Urinary bladder (tissue), 4 donors: Measurements from ENCODE around the gene THSD7B. TPM values are rescaled to one million over a fixed set of nuclear protein-coding genes. Genes with fewer than 3 reads are reported as not detected.
"Not testable (repeated sequence)": the region's sequence is repeated elsewhere in the genome, so short reads cannot be mapped to it uniquely, and the experiment has no call there.

Experiments used
- DNase-seq: peaks from one replicate; pipeline ENCODE4 v3.0.0-alpha.2; 2015; ENCODE audit errors: extremely low spot score
- H3K27ac ChIP-seq: one replicate; pipeline ENCODE4 v1.5.1; 2013; ENCODE audit warnings: low read depth, mild to moderate bottlenecking, moderate library complexity
- H3K36me3 ChIP-seq: one replicate; pipeline ENCODE4 v1.6.1; 2013; ENCODE audit warnings: mild to moderate bottlenecking, moderate library complexity; ENCODE audit not compliant: insufficient read depth
- H3K4me1 ChIP-seq: one replicate; pipeline ENCODE4 v1.6.1; 2013; ENCODE audit warnings: mild to moderate bottlenecking, moderate library complexity; ENCODE audit not compliant: insufficient read depth
- H3K4me3 ChIP-seq: one replicate; pipeline ENCODE4 v1.5.1; 2013; ENCODE audit warnings: low read depth, low read length
- WGBS: extraction: QIAGEN DNeasy Blood & Tissue Kit; methylation state at CpG from one replicate; pipeline ENCODE4 v1.1.7; 2013; 5-methylcytosine and 5-hydroxymethylcytosine counted together
- polyA plus RNA-seq: library from polyadenylated mRNA; stranded (reverse); fragments of 200-250 nt; gene quantifications from one replicate; pipeline ENCODE4 v1.2.3, GENCODE V29; 2013
- total RNA-seq: library from RNA; depleted of rRNA; stranded (reverse); fragments of >200 nt; gene quantifications from one replicate; pipeline ENCODE4 v1.2.3, GENCODE V29; 2014
- donor health status: healthy with polysubstance abuse.
- donor health status: healthy.

Gene THSD7B
- total and polyA plus RNA-seq, 2 donors: 0.11 to 4.0 TPM

DNA sequence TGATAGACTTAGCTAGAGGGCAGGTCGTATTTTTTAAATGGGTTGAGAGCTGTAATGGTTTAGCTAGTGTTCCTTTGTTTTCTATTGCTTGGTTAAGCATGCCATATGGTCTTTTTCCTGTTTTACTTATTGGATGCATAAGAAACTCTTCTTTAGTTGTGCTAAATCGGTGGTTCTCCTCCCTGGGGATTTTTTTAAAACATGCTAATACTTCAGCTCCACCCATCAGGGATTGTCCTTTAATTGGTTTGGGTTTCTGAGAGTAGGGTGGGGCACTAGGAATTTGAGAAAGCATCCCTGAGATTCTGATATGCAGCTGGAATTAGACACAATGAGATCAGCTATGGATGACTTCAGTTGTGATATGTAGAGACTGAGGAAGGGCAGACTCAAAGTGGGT lies 497.2 kb downstream of the THSD7B start:
- Histone ChIP-seq H3K4me1 (no peaks in the 10 kb centered on the region), H3K36me3 (no peaks in the 10 kb centered on the region), H3K4me3 (no peak overlapping the region), H3K27ac (no peak overlapping the region)
- DNase-seq: no peak
- 23% methylated on average over 2 of the region's 2 CpGs for WGBS

- Histone ChIP-seq H3K36me3 (no peaks in the 10 kb centered on the region), H3K4me1 (no peaks in the 10 kb centered on the region), H3K4me3 (no peak overlapping the region), H3K27ac (no peak overlapping the region)
- 58% methylated on average over 4 of the region's 4 CpGs for WGBS
- no peak for DNase-seq
Observed at GRCh38 chr2:137287913-137288639, 522.7 kb downstream of the THSD7B start.

DNA sequence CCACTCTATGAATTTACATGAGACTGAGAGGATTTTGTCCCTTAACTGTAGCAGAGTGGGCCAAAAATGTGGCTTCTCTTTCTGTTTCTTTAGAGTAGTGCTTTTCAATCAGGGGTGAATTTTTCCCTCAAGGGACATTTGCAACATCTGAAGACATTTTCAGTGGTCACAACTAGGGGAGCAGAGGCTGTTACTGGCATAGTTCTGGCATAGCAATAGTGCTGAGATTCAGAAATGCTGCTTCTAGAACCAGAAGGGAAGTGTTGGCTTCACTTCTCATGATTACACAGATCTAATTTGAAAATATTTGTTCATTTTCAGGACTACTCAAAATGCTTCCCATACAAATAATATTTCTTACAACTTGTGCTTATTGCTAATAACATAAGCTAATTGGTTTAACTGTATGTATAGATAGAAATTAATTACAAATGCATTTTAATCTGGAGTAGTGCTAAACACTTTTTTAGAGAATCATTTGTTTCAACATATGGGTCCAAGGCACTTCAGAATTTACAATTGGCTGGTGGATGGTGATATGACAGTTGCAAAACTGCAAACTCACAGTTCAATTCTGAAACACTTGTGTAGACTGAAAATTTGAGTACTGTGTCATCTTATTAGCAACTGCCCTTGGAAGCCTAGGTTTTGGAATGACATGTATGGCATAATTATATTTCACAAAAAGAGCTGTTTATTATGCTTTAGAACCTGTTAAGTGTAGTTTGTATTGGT lies 526.7 kb downstream of the THSD7B start:
- Histone ChIP-seq H3K4me1 (no peaks in the 10 kb centered on the region), H3K4me3 (no peak overlapping the region), H3K27ac (no peak overlapping the region), H3K36me3 (no peaks in the 10 kb centered on the region)
- DNase-seq: no peak

DNA sequence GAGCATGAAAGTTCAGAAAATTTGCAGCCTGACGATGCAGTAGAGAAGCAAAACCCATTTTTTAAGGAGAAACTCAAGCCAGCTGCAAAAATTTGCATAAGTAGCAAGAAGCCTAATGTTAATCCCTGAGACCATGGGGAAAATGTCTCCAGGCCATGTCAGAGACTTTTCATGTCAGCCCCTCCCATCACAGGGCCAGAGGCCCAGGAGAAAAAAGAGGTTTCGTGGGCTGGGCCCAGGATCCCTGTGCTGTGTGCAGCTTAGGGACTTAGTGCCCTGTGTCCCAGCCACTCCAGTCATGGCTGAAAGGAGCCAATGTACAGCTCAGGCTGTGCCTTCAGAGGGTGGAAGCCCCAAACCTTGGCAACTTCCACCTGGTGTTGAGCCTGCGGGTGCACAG lies 533.0 kb downstream of the THSD7B start:
- 84% methylated on average over 3 of the region's 3 CpGs for WGBS
- Histone ChIP-seq H3K27ac (no peak overlapping the region), H3K4me3 (no peak overlapping the region), H3K4me1 (no peaks in the 10 kb centered on the region), H3K36me3 (no peaks in the 10 kb centered on the region)
- DNase-seq: no peak

GRCh38 chr2:137300987-137301386 lies 535.6 kb downstream of the THSD7B start:
- no peaks in the 10 kb centered on the region for H3K36me3 ChIP-seq
- no peaks in the 10 kb centered on the region for H3K4me1 ChIP-seq
- 38% methylated on average over 2 of the region's 2 CpGs for WGBS
- H3K27ac ChIP-seq: no peak overlapping the region
- H3K4me3 ChIP-seq: no peak overlapping the region
- DNase-seq: no peak

DNA sequence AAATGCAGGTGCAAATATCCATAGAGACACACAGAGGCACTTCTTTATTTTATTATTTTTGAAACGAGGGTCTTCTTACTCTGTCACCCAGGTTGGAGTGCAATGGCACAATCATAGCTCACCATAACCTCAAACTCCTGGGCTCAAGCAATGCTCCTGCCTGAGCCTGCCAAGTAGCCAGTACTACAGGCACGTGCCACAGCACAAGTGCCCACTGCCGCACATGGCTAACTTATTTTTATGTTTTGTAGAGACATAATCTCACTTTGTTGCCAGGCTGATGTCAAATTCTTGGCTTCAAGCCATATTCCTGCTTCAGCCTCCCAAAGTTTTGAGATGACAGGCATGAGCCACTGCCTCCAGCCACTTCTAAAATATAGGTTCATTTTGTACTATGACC lies 537.6 kb downstream of the THSD7B start:
- no peak overlapping the region for H3K27ac ChIP-seq
- H3K4me1 ChIP-seq: no peaks in the 10 kb centered on the region
- H3K4me3 ChIP-seq: no peak overlapping the region
- no peaks in the 10 kb centered on the region for H3K36me3 ChIP-seq
- WGBS: 64% methylated on average over 3 of the region's 3 CpGs
- DNase-seq: no peak

- H3K4me1 ChIP-seq: no peaks in the 10 kb centered on the region
- WGBS: 89% methylated on average over 4 of the region's 4 CpGs
- no peak overlapping the region for H3K4me3 ChIP-seq
- no peak for DNase-seq
- H3K36me3 ChIP-seq: no peaks in the 10 kb centered on the region
- H3K27ac ChIP-seq: no peak overlapping the region
Observed at GRCh38 chr2:137316075-137316474, 550.7 kb downstream of the THSD7B start.

DNA sequence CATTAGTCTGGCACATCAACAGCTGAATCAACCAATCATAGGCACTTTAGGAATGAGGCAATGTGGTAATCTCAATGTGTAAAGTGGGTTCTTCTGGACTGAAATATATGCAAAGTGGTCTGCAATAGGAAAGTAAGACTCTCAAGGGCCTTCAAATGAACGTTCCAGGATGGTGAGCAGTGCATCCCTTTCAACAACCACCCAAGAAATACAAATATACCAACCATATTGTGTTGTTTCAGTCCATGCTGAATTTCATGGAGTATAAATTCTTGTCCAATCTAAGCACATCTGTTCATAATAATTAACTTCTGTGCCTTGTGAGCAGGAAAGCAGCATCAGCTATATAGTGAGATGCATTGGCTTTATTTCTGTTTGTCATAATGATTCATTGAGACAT lies 556.2 kb downstream of the THSD7B start:
- 52% methylated on average over 1 of the region's 1 CpG for WGBS
- Histone ChIP-seq H3K27ac (no peak overlapping the region), H3K36me3 (no peaks in the 10 kb centered on the region), H3K4me1 (no peaks in the 10 kb centered on the region), H3K4me3 (no peak overlapping the region)
- no peak for DNase-seq

- not testable (repeated sequence) for DNase-seq, H3K36me3 ChIP-seq, H3K27ac ChIP-seq, H3K4me1 ChIP-seq, H3K4me3 ChIP-seq
- 97% methylated on average over 25 of the region's 25 CpGs for WGBS
Observed at GRCh38 chr2:137331562-137331961, 566.2 kb downstream of the THSD7B start.

DNA sequence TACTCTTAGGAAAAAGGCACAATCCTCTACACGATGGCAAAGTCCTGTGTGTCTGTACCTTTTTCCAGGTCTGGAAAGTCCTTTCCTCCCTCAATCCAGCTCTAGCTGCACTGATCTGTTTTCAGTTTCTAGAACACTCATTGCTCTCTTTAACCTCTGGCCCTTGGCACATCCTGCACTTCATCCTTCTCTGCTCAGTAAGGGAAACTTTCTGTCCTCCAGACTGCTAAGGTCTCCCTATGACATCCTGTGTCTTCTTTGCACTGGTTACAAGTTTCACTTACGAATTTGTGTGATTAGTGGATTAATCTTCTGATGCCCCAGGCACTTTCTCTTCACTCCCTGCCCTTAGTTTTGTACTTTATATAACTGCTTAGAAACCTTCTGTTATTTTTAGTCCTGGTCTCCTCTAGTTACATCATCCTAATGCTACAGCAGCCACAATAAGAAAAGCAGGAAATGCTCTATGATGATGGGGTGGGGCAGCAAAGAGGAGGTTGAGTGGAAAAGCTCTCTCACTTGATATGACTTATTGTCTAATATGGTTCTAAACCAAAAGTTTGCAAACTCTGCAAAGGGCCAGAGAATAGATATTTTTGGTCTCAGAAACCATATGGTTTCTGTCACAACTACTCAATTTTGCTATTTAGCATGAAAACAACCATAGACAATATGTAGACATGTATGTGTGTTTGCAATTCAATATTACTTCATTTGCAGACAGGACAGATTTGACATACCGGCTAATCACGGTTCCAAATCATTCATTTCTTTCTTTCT lies 568.2 kb downstream of the THSD7B start:
- Histone ChIP-seq H3K4me1 (no peaks in the 10 kb centered on the region), H3K36me3 (no peaks in the 10 kb centered on the region), H3K4me3 (no peak overlapping the region), H3K27ac (no peak overlapping the region)
- DNase-seq: no peak
- WGBS: 49% methylated on average over 4 of the region's 4 CpGs

GRCh38 chr2:137336067-137336466 lies 570.7 kb downstream of the THSD7B start:
- H3K27ac ChIP-seq: no peak overlapping the region

GRCh38 chr2:137339051-137339450 lies 573.7 kb downstream of the THSD7B start:
- no peaks in the 10 kb centered on the region for H3K36me3 ChIP-seq
- 81% methylated on average over 3 of the region's 3 CpGs for WGBS
- no peak overlapping the region for H3K4me3 ChIP-seq
- H3K27ac ChIP-seq: no peak overlapping the region
- no peak for DNase-seq
- H3K4me1 ChIP-seq: no peaks in the 10 kb centered on the region

More at GRCh38 chr2:137336067-137336466, 570.7 kb downstream of the THSD7B start:
- DNase-seq: no peak
- Histone ChIP-seq H3K4me3 (no peak overlapping the region), H3K36me3 (no peaks in the 10 kb centered on the region), H3K4me1 (no peaks in the 10 kb centered on the region)
- WGBS: 72% methylated on average over 2 of the region's 2 CpGs

DNA sequence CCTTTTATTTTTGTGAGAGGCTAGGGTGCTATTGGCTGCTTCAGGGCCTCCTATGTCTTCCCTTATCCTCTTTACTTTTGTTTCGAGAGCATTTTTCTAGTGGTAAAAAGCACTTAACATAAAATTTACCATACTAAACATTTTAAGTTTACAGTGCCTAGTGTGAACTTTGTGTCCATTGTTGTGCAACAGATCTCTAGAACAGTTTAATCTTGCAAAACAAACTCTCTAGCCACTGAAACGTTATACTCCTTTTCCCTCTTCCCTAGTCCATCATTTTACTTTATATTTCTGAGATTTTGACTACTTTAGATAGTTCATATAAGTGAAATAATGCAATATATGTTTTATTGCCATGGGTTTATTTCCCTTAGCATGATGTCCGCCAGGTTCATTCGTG lies 580.6 kb downstream of the THSD7B start:
- no peaks in the 10 kb centered on the region for H3K36me3 ChIP-seq
- H3K4me1 ChIP-seq: no peaks in the 10 kb centered on the region
- no peak for DNase-seq
- WGBS: 72% methylated on average over 4 of the region's 4 CpGs
- H3K4me3 ChIP-seq: no peak overlapping the region
- H3K27ac ChIP-seq: no peak overlapping the region

- Histone ChIP-seq H3K4me1 (no peaks in the 10 kb centered on the region), H3K27ac (no peak overlapping the region), H3K36me3 (no peaks in the 10 kb centered on the region), H3K4me3 (no peak overlapping the region)
- no peak for DNase-seq
- WGBS: 42% methylated on average over 3 of the region's 3 CpGs
Observed at GRCh38 chr2:137348301-137348700, 583.0 kb downstream of the THSD7B start.
